HG03095 (cell line): ENCODE results near the gene ANKRD40.

Experiments used
- ATAC-seq: cut with Tn5 transposase; IDR thresholded peaks from one replicate; pipeline ENCODE4 v1.9.1; 2021; ENCODE audit warnings: moderate library complexity; ENCODE audit not compliant: unreplicated experiment

Gene ANKRD40

GRCh38 chr17:50672071-50672470, 35.6 kb downstream of the ANKRD40 start:
- ATAC-seq, result no peak

GRCh38 chr17:50668838-50669581, 38.7 kb downstream of the ANKRD40 start:
- ATAC-seq, result no peak

DNA sequence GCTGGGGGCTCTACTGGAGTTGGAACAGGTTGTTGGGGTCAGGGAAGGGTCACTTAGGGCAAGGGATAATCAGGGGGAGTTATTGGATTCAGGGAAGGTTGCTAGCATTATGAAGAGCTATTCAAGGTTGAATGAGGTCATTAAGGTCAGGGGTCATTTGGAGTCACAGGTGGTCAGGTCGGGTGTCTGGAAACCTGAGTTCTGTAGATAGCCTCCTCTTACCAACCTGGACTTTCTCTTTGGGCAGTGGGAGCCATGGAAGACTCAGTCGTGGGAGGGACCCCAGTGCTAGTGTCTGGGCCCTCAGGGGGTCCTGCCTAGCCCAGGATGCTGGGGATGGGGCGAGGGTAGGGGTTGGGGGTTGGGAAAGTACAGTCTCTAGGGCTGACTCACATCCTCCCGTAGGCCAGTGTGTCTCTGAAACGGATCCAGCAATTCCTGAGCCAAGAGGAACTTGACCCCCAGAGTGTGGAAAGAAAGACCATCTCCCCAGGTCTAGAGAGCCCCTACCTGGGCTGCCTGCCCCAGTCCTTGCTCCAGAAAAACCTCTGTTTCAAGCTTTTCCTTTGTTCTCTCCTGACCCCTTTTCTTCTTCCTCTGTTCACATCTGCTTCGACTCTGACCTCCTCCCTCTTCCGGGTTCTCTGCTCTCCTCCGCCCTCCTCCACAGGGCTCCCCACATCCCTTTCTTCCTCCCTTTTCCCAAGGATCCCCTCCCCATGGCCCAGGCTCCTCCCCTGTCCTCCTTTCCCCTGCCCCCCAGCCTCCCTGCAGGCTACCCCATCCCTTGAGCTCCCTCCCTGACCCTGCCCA, 39.5 kb downstream of the ANKRD40 start:
- ATAC-seq, result no peak

- no peak for ATAC-seq
Measured at GRCh38 chr17:50667259-50668024, 40.3 kb downstream of the ANKRD40 start.

DNA sequence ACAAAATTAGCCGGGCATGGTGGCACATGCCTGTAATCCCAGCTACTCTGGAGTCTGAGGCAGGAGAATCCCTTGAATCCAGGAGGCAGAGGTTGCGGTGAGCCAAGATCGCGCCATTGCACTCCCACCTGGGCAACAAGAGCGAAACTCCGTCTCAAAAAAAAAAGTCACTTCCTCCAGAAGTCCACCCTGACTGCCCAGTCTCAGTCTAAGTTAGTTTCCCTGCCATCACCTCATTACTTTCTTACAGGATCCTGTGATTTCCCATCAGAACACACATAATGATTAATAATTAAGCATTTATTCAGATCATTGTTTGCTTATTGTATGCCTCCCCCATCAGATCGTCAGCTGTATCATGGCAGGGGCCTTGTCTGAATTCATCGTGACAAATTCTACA, 41.4 kb downstream of the ANKRD40 start:
- ATAC-seq, result no peak

DNA sequence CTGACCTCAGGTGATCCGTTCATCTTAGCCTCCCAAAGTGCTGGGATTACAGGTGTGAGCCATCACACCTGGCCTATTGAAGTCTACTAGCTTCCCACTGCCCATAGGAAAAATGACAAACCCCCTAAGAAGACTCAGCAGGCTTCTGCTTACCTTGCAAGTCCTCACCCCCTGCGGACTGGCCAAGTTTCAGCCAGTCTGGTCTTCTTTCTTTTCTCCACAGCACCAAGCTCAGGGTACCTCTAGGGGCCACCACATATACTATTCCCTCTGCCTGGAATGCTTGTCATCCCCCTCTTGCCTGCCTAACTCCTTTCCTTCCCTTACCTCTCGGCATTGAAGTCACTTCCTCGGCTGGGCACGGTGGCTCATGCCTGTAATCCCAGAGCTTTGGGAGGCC, 41.9 kb downstream of the ANKRD40 start:
- ATAC-seq, result no peak

DNA sequence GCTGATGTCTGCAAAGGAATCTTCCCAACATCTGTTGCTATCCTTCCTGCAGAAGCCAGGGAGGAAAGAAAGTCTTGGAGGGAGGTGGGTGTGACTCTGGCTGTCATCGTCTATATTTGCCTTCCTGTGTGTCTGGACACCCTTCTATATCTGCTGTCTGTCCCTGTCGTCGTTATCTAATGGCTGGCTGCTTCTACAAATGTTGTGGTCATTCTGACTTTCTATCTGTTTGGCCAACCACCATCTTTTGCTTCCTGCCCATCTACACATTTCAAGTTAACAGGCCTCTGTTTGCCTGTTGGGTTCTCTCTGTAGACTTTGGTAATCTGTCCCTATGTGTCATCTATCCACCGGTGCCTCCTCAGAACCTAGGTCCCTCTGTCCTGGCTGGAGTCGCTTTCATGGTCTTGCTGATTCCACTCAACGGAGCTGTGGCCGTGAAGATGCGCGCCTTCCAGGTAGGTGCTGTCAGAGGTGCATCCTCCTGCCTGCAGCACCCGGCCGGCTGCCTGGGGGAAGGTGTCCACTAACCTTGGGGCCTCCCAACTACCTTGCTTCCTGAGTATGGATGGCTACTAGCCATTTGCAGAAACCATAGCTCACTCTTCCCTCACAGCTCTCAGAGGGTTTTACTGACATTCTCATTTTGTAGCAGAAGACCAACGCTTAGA, 42.8 kb downstream of the ANKRD40 start:
- ATAC-seq, result no peak

DNA sequence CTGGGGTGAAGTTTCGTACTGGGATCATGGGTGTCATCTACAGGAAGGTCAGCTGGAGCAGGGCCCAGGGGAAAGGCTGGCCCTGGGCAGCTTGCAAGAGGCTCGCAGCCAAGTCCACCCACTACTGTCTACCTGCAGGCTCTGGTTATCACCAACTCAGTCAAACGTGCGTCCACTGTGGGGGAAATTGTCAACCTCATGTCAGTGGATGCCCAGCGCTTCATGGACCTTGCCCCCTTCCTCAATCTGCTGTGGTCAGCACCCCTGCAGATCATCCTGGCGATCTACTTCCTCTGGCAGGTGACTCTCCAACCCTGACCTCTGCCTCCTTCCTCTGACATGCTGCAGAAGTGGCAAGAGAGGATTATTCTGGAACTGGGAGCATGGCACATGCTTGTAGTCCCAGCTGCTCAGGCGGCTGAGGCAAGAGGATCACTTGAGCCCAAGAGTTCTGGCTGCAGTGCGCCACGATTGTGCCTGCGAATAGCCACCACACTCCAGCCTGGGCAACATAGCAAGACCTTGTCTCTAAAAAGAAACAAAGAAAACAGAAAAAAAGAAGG, 43.8 kb downstream of the ANKRD40 start:
- no peak for ATAC-seq

DNA sequence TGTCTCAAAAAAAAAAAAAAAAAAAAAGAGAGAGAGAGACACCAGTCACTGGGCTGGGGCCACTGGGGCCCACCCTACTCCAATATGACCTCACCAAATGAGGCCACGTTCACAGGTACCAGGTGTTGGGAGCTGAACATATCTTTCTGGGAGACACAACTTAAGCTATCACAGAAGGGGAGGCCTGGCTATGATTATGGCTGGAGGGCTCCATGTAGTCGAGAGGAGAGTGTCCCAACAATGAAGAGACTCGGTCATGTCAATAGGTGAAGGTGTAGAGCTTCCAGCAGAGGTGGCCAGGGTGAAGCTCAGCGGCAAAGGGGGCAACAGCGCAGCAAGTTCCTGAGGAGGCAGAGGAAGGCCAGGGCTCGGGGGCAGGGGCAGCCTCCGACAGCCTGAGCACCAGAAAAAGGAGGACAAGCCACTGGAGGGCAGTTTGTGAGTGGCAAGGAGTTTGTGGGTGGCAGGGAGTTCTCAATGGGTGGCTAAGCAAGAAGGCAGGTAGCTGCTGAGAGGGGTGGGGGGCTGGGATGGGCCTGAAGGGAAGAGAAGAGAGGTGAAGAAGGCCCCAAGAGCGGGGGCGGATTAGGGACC, 45.0 kb downstream of the ANKRD40 start:
- no peak for ATAC-seq

GRCh38 chr17:50661795-50662391, 45.8 kb downstream of the ANKRD40 start:
- no peak for ATAC-seq

- ATAC-seq, result no peak
Measured at GRCh38 chr17:50661348-50661747, 46.4 kb downstream of the ANKRD40 start.

DNA sequence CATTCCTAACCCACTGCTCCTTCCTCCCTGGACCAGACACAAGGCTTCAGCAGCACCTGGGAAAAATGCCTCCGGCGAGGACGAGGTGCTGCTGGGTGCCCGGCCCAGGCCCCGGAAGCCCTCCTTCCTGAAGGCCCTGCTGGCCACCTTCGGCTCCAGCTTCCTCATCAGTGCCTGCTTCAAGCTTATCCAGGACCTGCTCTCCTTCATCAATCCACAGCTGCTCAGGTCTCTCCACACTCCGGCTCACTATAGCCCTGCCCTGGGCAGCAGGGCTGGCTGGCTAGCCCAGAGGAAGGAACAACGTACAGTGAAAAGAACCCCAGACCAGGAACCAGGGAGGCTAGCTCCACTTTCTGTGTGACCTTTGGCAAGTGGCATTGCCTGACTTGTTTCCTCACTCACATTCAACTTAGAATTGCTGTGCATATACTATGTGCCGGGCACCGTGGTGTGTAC, 46.8 kb downstream of the ANKRD40 start:
- no peak for ATAC-seq

DNA sequence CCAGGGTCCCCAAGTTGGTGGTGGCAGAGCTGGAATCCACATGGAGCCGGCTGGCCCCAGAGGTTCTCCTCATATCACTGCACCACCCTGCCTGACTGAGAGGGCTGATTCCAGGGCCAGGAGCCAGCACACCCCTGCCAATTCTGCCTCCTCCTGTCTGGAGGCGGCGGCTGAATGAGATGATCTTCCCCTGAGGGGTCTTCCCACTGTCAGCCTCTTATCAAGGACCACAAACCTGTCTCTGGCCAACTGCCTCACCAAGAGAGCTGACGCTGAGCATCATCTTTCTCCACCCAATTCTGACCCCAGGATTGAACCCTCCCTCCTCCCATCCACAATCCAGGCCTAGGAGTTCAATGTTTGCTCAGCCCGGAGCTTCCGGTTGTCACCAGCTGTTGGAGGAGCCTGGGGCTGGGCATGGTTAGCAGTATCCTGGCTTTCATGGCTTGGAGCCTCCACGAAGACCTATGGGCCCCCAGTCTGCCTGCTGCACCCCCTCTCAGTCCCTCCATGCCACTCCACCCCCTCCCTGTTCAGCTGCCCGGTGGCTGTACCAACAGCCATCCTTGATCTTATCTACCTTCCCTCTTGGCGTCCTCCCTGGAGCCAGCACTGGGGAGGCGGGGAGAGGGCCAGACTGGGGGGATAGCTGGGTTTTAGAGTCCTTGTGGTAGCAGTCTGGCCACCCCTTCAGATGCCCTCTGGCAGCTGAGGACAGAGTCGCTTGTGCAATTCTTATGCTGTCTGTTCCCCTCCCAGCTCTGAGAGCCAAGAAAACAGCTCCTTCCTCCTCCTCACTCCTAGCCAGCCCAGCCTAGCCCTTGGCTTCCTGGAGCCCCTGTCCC, 47.5 kb downstream of the ANKRD40 start:
- ATAC-seq, result no peak

DNA sequence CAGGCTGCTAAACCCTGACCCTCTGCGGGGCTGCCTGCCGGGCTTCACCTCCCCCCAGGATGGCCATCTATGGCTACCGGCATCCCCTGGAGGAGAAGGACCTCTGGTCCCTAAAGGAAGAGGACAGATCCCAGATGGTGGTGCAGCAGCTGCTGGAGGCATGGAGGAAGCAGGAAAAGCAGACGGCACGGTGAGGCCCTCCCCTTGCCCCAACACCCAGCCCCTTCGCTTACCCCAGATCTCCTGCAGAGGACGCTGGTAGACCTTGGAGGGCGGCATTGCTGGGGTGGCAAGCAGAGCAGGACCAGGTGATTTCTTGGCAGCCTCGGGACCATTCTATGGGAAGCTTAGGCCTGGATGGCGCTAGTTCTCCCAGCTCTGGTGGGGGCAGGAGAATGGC, 48.5 kb downstream of the ANKRD40 start:
- ATAC-seq, result no peak

- ATAC-seq, result no peak
Measured at GRCh38 chr17:50658616-50659015, 49.1 kb downstream of the ANKRD40 start.

GRCh38 chr17:50657627-50658026, 50.1 kb downstream of the ANKRD40 start:
- no peak for ATAC-seq

DNA sequence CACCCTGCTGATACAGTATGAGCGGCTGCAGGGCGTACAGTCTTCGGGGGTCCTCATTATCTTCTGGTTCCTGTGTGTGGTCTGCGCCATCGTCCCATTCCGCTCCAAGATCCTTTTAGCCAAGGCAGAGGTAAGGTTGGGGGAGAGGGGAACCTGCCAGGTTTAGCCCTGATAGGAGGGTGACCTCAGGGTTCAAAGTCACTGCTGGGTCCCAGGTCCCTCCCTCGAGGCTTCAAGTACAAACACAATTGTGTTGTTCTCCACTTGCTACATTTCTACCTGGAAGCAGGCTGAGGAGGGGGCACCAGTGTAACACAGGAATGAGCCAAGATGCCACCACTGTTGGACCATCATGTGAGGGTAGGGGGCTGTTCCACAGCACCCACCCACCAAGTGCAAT, 50.7 kb downstream of the ANKRD40 start:
- ATAC-seq, result no peak

DNA sequence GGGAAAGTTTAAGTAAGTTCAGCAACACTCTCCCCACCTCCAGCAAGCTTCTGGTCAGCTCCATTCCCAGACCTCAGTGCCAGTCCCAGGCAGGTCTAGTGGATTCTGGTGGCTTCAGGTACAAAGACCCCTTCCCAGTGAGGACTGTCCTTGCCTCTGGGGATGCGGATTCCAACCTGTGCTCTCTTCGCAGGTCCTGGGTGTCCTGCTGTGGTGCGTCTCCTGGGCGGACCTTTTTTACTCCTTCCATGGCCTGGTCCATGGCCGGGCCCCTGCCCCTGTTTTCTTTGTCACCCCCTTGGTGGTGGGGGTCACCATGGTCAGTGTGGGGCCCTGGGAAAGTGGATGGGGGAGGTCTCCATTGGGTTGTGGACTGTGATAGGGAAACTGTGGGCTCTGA, 51.2 kb downstream of the ANKRD40 start:
- ATAC-seq, result no peak

DNA sequence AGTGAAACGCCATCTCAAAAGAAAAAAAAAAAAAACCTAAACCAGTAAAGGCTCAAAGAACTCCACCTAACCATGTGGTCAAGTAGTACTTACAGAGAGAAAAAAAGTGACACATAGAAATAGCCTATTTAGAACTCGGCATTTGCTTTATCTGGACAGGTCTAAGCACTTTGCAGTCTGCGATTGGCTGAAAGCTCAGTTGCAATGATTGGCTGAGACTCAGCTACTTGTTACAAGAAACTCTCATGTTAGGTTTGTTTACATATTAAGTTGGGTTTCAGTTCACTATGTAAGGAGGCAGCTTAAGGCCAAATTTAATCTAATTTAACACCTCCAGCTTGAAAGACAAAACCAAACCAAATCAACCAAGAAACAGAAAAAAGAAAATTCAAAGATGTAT, 54.0 kb downstream of the ANKRD40 start:
- no peak for ATAC-seq
